Gastroesophageal sphincter (tissue), 3 donors: Measurements from ENCODE around the gene ORAI2.
"Not testable (repeated sequence)": the region's sequence is repeated elsewhere in the genome, so short reads cannot be mapped to it uniquely, and the experiment has no call there.

Experiments used
- CTCF ChIP-seq, 4 experiments: fragments of 200-600 bp in 2 of 4; fragments of 450-650 bp in 2 of 4; sonication (generic) in 1 of 4; IDR thresholded peaks; one replicate each; pipeline ENCODE4 v1.5.1; 2017 to 2019; ENCODE audit warnings: antibody characterized with exemption in 4 of 4, mild to moderate bottlenecking in 2 of 4, moderate library complexity in 2 of 4
- EP300 ChIP-seq: sonication (generic); formaldehyde crosslinking; IDR thresholded peaks from one replicate; pipeline ENCODE4 v1.6.1; 2017; ENCODE audit warnings: antibody characterized with exemption, mild to moderate bottlenecking
- POLR2A ChIP-seq, 2 donors: fragments of 450-650 bp; IDR thresholded peaks; one replicate each; pipeline ENCODE4 v1.6.1; 2017; ENCODE audit warnings: antibody characterized with exemption in 2 of 2, mild to moderate bottlenecking in 2 of 2, moderate library complexity in 1 of 2

- TF ChIP-seq CTCF (IDR thresholded peaks at IDR 0.05); EP300; POLR2A (IDR thresholded peaks at IDR 0.05): not testable (repeated sequence)
These were observed 60.7 kb downstream of the ORAI2 start for GRCh38 chr7:102494026-102494425.
